WTC11 (cell line): ENCODE data around the gene DYSF. TPM values are rescaled to one million over a fixed set of nuclear protein-coding genes. Genes with fewer than 3 reads are reported as not detected.

ENCODE experiments used
- ATAC-seq: fragments of 200-7000 bp; cut with Tn5 transposase; 2 replicates; pipeline ENCODE4 v1.10.0; 2021; ENCODE audit warnings: mild to moderate bottlenecking, moderate library complexity
- CTCF ChIA-PET: fragments of 300-600 bp; sonication (Branson Sonifier 250); formaldehyde crosslinking; loops from one replicate; lab custom pipeline; 2021; ENCODE audit warnings: antibody characterized with exemption; lab: Charles Lee
- POLR2A ChIA-PET: fragments of 350-600 bp; sonication (Branson Sonifier 250); formaldehyde crosslinking; loops from one replicate; lab custom pipeline; 2021; ENCODE audit warnings: antibody characterized with exemption; lab: Charles Lee
- DNase-seq: peaks from one replicate; pipeline ENCODE4 v3.0.0; 2021; ENCODE audit warnings: low spot score
- H3K27ac Mint-ChIP-seq: 2 replicates; pipeline ENCODE4 v1.8.0; 2021; ENCODE audit warnings: mixed read lengths
- H3K27me3 Mint-ChIP-seq: 2 replicates; pipeline ENCODE4 v1.8.0; 2021; ENCODE audit warnings: low read depth, mild to moderate bottlenecking, moderate library complexity, mixed read lengths
- H3K36me3 Mint-ChIP-seq: 2 replicates; pipeline ENCODE4 v1.8.0; 2021; ENCODE audit warnings: mixed read lengths
- H3K4me1 Mint-ChIP-seq: 2 replicates; pipeline ENCODE4 v1.8.0; 2022; ENCODE audit warnings: mixed read lengths
- H3K4me3 Mint-ChIP-seq: 2 replicates; pipeline ENCODE4 v1.8.0; 2021; ENCODE audit warnings: mild to moderate bottlenecking, moderate library complexity, mixed read lengths
- H3K9me3 Mint-ChIP-seq: 2 replicates; pipeline ENCODE4 v1.8.0; 2021; ENCODE audit warnings: mixed read lengths
- CREM ChIP-seq: sonication (generic); formaldehyde crosslinking; IDR thresholded peaks from 2 replicates; pipeline ENCODE4 v1.8.1; 2022; ENCODE audit warnings: mild to moderate bottlenecking, missing genetic modification reagents, moderate library complexity
- ELF4 ChIP-seq: sonication (generic); formaldehyde crosslinking; IDR thresholded peaks from 2 replicates; pipeline ENCODE4 v1.8.1; 2022; ENCODE audit warnings: low read depth, mild to moderate bottlenecking, moderate library complexity, missing genetic modification reagents
- MYBL2 ChIP-seq: sonication (generic); formaldehyde crosslinking; IDR thresholded peaks from 2 replicates; pipeline ENCODE4 v1.8.1; 2023; ENCODE audit warnings: mild to moderate bottlenecking, moderate library complexity, missing genetic modification reagents
- NFATC4 ChIP-seq: fragments of 250-450 bp; sonication (Bioruptor Pico); IDR thresholded peaks from 2 replicates; pipeline ENCODE4 v1.9.0; 2021; ENCODE audit warnings: mild to moderate bottlenecking
- NFE2L1 ChIP-seq: sonication (generic); formaldehyde crosslinking; IDR thresholded peaks from 2 replicates; pipeline ENCODE4 v1.8.1; 2023; ENCODE audit warnings: missing genetic modification reagents
- NFYB ChIP-seq: sonication (generic); formaldehyde crosslinking; conservative IDR thresholded peaks from 2 replicates; pipeline ENCODE4 v1.8.0; 2022; ENCODE audit warnings: low read depth, missing genetic modification reagents
- NR2C2 ChIP-seq: sonication (generic); formaldehyde crosslinking; IDR thresholded peaks from 2 replicates; pipeline ENCODE4 v1.8.0; 2022; ENCODE audit warnings: mild to moderate bottlenecking, missing genetic modification reagents
- PREB ChIP-seq: sonication (generic); formaldehyde crosslinking; IDR thresholded peaks from 2 replicates; pipeline ENCODE4 v1.8.1; 2022; ENCODE audit warnings: mild to moderate bottlenecking, missing genetic modification reagents, moderate library complexity, borderline replicate concordance
- PRRX2 ChIP-seq: fragments of 250-450 bp; sonication (Bioruptor Pico); IDR thresholded peaks from 2 replicates; pipeline ENCODE4 v1.8.0; 2021; ENCODE audit warnings: mild to moderate bottlenecking
- STAT6 ChIP-seq: sonication (generic); formaldehyde crosslinking; conservative IDR thresholded peaks from 2 replicates; pipeline ENCODE4 v1.8.1; 2023; ENCODE audit warnings: mild to moderate bottlenecking, low read depth, missing genetic modification reagents, moderate library complexity
- TP53 ChIP-seq: sonication (generic); formaldehyde crosslinking; IDR thresholded peaks from 2 replicates; pipeline ENCODE4 v1.8.1; 2023; ENCODE audit warnings: mild to moderate bottlenecking, missing genetic modification reagents
- USF1 ChIP-seq: sonication (generic); formaldehyde crosslinking; IDR thresholded peaks from 2 replicates; pipeline ENCODE4 v1.8.0; 2022; ENCODE audit warnings: mild to moderate bottlenecking, missing genetic modification reagents
- ZBTB21 ChIP-seq: sonication (generic); formaldehyde crosslinking; IDR thresholded peaks from 2 replicates; pipeline ENCODE4 v1.8.1; 2023; ENCODE audit warnings: mild to moderate bottlenecking, missing genetic modification reagents, borderline replicate concordance
- ZNF532 ChIP-seq: fragments of 250-450 bp; sonication (Bioruptor Pico); IDR thresholded peaks from 2 replicates; pipeline ENCODE4 v1.9.0; 2021; ENCODE audit warnings: mild to moderate bottlenecking, borderline replicate concordance
- total RNA-seq: library from RNA; stranded (reverse); gene quantifications from 3 replicates; pipeline ENCODE4 v1.2.3, GENCODE V29; 2021
- TF ChIP-seq, protein P1 (sequence below): fragments of 250-450 bp; sonication (Bioruptor Pico); IDR thresholded peaks from 2 replicates; pipeline ENCODE4 v2.1.2; 2022; ENCODE audit warnings: mild to moderate bottlenecking, moderate library complexity
- TF ChIP-seq, protein P2 (sequence below): sonication (generic); formaldehyde crosslinking; IDR thresholded peaks from 2 replicates; pipeline ENCODE4 v1.8.0; 2023; ENCODE audit warnings: mild to moderate bottlenecking, missing genetic modification reagents
- TF ChIP-seq, protein P3 (sequence below): sonication (generic); formaldehyde crosslinking; IDR thresholded peaks from 2 replicates; pipeline ENCODE4 v1.8.0; 2022; ENCODE audit warnings: mild to moderate bottlenecking, missing genetic modification reagents

The DYSF gene
- total RNA-seq, 1 experiment from 2014 or later: 14.8 TPM

GRCh38 chr2:71505086-71505769, 51.9 kb downstream of the DYSF start (continued):
- TF ChIP-seq, protein P1, sequence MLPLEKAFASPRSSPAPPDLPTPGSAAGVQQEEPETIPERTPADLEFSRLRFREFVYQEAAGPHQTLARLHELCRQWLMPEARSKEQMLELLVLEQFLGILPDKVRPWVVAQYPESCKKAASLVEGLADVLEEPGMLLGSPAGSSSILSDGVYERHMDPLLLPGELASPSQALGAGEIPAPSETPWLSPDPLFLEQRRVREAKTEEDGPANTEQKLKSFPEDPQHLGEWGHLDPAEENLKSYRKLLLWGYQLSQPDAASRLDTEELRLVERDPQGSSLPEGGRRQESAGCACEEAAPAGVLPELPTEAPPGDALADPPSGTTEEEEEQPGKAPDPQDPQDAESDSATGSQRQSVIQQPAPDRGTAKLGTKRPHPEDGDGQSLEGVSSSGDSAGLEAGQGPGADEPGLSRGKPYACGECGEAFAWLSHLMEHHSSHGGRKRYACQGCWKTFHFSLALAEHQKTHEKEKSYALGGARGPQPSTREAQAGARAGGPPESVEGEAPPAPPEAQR: no peak
- TF ChIP-seq NFYB (CRISPR knock-in tag) (no peak), USF1 (CRISPR knock-in tag) (no peak), STAT6 (CRISPR knock-in tag) (no peak), MYBL2 (CRISPR knock-in tag) (no peak), NFE2L1 (CRISPR knock-in tag) (no peak), PRRX2 (CRISPR knock-in tag) (no peak)
- TF ChIP-seq, protein P2, sequence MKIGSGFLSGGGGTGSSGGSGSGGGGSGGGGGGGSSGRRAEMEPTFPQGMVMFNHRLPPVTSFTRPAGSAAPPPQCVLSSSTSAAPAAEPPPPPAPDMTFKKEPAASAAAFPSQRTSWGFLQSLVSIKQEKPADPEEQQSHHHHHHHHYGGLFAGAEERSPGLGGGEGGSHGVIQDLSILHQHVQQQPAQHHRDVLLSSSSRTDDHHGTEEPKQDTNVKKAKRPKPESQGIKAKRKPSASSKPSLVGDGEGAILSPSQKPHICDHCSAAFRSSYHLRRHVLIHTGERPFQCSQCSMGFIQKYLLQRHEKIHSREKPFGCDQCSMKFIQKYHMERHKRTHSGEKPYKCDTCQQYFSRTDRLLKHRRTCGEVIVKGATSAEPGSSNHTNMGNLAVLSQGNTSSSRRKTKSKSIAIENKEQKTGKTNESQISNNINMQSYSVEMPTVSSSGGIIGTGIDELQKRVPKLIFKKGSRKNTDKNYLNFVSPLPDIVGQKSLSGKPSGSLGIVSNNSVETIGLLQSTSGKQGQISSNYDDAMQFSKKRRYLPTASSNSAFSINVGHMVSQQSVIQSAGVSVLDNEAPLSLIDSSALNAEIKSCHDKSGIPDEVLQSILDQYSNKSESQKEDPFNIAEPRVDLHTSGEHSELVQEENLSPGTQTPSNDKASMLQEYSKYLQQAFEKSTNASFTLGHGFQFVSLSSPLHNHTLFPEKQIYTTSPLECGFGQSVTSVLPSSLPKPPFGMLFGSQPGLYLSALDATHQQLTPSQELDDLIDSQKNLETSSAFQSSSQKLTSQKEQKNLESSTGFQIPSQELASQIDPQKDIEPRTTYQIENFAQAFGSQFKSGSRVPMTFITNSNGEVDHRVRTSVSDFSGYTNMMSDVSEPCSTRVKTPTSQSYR: no peak
- TF ChIP-seq, protein P3, sequence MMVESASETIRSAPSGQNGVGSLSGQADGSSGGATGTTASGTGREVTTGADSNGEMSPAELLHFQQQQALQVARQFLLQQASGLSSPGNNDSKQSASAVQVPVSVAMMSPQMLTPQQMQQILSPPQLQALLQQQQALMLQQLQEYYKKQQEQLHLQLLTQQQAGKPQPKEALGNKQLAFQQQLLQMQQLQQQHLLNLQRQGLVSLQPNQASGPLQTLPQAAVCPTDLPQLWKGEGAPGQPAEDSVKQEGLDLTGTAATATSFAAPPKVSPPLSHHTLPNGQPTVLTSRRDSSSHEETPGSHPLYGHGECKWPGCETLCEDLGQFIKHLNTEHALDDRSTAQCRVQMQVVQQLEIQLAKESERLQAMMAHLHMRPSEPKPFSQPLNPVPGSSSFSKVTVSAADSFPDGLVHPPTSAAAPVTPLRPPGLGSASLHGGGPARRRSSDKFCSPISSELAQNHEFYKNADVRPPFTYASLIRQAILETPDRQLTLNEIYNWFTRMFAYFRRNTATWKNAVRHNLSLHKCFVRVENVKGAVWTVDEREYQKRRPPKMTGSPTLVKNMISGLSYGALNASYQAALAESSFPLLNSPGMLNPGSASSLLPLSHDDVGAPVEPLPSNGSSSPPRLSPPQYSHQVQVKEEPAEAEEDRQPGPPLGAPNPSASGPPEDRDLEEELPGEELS (CRISPR knock-in tag): no peak

DNA sequence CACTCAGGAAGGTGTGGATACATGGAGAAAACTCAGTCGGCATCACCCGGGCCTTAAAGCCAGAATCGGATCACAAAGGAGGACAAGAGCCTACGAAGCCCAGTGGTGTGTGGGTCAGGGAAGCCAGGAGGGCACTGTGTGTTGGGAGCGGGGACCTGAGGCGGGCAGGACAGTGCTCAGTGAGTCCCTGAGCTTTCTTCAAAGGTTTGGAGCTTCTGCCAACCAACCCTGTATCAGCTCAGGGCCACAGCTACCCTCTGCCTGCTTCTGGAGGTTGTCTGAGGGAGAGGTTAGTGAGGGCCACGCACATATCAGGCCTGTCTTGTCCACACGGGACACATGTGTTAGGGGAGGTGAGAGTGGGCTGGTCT, 52.4 kb downstream of the DYSF start:
- no peak overlapping the region for H3K4me3 Mint-ChIP-seq
- ChIA-PET CTCF (interaction anchor here (1.5 to 5.0 kb wide), 3 partner anchors 41 to 206 kb away, joined by 3 to 25 read pairs (median 9); no protein-coding TSS in a partner anchor), POLR2A (no interaction called here)
- no peaks in the 10 kb centered on the region for H3K9me3 Mint-ChIP-seq
- ATAC-seq (no peak), DNase-seq (no peak)
- H3K27me3 Mint-ChIP-seq: no peaks in the 10 kb centered on the region
- H3K27ac Mint-ChIP-seq: peak overlapping the region; percentile 44; the same call in 1 of the 2 replicates
- H3K4me1 Mint-ChIP-seq: peaks cover 3% of the 10 kb centered on the region
- no peaks in the 10 kb centered on the region for H3K36me3 Mint-ChIP-seq
- no peak for TF ChIP-seq PREB (CRISPR knock-in tag)
- TF ChIP-seq ELF4 (CRISPR knock-in tag): no peak
- TF ChIP-seq USF1 (CRISPR knock-in tag): no peak
- no peak for TF ChIP-seq ZNF532
- no peak for TF ChIP-seq ZBTB21 (CRISPR knock-in tag)
- no peak for TF ChIP-seq NFATC4
- TF ChIP-seq TP53 (CRISPR knock-in tag): no peak
- no peak for TF ChIP-seq CREM
- TF ChIP-seq NR2C2 (CRISPR knock-in tag): no peak
